Measurements from ENCODE around the gene CCL18. TPM values are rescaled to one million over a fixed set of nuclear protein-coding genes. Genes with fewer than 3 reads are reported as not detected.

Gene CCL18
- total and polyA plus RNA-seq, 10 of the 15 experiments (the other 5 are each of a cell fraction or from before 2014, with no cell fraction given), result 0.26 TPM; not detected in 9

DNA sequence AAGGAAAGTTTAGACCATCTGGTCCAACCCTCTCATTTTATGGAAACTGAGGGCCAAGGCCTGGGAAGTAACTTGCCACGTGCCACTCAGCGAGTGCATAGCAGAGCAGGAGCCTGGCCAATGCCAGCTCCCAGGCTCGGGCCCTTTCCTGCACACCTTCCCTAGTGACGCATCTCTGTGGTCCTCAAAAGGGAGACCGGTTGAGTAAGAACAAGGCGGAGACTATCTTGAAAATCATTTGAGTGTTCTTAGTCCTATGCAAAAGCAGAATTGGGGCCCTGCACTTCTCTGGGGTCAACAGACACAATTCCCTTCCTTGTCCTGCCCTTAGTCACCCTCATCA is 42.4 kb downstream of the CCL18 start:
- 75% methylated on average over 6 of the region's 6 CpGs for WGBS (ENCODE audit: insufficient coverage, insufficient replicate concordance, low lambda C conversion rate, missing lambda C conversion rate)
- no TSS peak for BruUV-seq (replicated peaks)

More for the DNA sequence above, 42.4 kb downstream of the CCL18 start:
- FAIRE-seq, result no peak
- Histone ChIP-seq H3K4me1 (ENCODE audit: control insufficient read depth, insufficient read depth, low read length) (peaks cover 19% of the 10 kb centered on the region), H3K4me3 (no peak overlapping the region), H3K36me3 (ENCODE audit: control insufficient read depth in 2 of 2, insufficient read depth in 2 of 2, low read length in 1 of 2) (no peaks in the 10 kb centered on the region), H3K79me2 (ENCODE audit: control insufficient read depth, insufficient read depth, low read length) (no peaks in the 10 kb centered on the region), H3K9me3 (replicated peaks; ENCODE audit: control insufficient read depth, insufficient read depth, low read length) (peaks cover 6% of the 10 kb centered on the region; the same call in 2 of the 3 replicates), H3K4me2 (ENCODE audit: control insufficient read depth, insufficient read depth) (no peak overlapping the region), H3K27me3 (replicated peaks in 1 of 2; ENCODE audit: control insufficient read depth in 2 of 2, insufficient read depth in 2 of 2, low read length in 1 of 2) (no peaks in the 10 kb centered on the region), H3K27ac (ENCODE audit: control insufficient read depth, insufficient read depth) (no peak overlapping the region), H4K20me1 (ENCODE audit: control insufficient read depth, insufficient read depth) (no peaks in the 10 kb centered on the region), H2AFZ (ENCODE audit: control insufficient read depth, low read depth, low read length) (no peak overlapping the region), H3K9ac (ENCODE audit: control insufficient read depth, insufficient read depth, low read length) (no peak overlapping the region)
- TF ChIP-seq, protein P1, sequence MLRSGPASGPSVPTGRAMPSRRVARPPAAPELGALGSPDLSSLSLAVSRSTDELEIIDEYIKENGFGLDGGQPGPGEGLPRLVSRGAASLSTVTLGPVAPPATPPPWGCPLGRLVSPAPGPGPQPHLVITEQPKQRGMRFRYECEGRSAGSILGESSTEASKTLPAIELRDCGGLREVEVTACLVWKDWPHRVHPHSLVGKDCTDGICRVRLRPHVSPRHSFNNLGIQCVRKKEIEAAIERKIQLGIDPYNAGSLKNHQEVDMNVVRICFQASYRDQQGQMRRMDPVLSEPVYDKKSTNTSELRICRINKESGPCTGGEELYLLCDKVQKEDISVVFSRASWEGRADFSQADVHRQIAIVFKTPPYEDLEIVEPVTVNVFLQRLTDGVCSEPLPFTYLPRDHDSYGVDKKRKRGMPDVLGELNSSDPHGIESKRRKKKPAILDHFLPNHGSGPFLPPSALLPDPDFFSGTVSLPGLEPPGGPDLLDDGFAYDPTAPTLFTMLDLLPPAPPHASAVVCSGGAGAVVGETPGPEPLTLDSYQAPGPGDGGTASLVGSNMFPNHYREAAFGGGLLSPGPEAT (IDR thresholded peaks at IDR 0.05; ENCODE audit: low read depth), result no peak
- TF ChIP-seq, protein P2, sequence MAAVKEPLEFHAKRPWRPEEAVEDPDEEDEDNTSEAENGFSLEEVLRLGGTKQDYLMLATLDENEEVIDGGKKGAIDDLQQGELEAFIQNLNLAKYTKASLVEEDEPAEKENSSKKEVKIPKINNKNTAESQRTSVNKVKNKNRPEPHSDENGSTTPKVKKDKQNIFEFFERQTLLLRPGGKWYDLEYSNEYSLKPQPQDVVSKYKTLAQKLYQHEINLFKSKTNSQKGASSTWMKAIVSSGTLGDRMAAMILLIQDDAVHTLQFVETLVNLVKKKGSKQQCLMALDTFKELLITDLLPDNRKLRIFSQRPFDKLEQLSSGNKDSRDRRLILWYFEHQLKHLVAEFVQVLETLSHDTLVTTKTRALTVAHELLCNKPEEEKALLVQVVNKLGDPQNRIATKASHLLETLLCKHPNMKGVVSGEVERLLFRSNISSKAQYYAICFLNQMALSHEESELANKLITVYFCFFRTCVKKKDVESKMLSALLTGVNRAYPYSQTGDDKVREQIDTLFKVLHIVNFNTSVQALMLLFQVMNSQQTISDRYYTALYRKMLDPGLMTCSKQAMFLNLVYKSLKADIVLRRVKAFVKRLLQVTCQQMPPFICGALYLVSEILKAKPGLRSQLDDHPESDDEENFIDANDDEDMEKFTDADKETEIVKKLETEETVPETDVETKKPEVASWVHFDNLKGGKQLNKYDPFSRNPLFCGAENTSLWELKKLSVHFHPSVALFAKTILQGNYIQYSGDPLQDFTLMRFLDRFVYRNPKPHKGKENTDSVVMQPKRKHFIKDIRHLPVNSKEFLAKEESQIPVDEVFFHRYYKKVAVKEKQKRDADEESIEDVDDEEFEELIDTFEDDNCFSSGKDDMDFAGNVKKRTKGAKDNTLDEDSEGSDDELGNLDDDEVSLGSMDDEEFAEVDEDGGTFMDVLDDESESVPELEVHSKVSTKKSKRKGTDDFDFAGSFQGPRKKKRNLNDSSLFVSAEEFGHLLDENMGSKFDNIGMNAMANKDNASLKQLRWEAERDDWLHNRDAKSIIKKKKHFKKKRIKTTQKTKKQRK (IDR thresholded peaks at IDR 0.05; ENCODE audit: low read depth, low read length), result no peak
- DNase-seq (ENCODE audit: low read depth, low spot score), result no peak
- intact Hi-C loops (cut with micrococcal nuclease; ENCODE audit: unreplicated experiment), result no loop called here
- POLR2A ChIA-PET, result interaction anchor here (1.1 kb wide), 1 partner anchor 42 kb away, joined by 3 read pairs; no protein-coding TSS in a partner anchor
- SMC1A ChIA-PET (ENCODE audit: uncharacterized antibody, unreplicated experiment), result interaction anchor here (0.6 to 5.5 kb wide), 8 partner anchors 10 to 76 kb away, joined by 3 to 39 read pairs (median 4); partner anchors contain the start of gene CCL3
- CTCF ChIA-PET, result interaction anchor here (1.0 to 1.9 kb wide), 2 partner anchors 18 to 42 kb away, joined by 3 to 5 read pairs; no protein-coding TSS in a partner anchor
- RAD21 ChIA-PET (ENCODE audit: unreplicated experiment), result interaction anchor here (1.1 to 1.6 kb wide), 3 partner anchors 12 to 43 kb away, joined by 3 to 5 read pairs (median 3); no protein-coding TSS in a partner anchor
- no peak for ATAC-seq
- in situ Hi-C loops (cut with MboI), result no loop called here

Measured in GM12878 (cell line).